ENCODE data around the gene ERC1.

Gene ERC1

GRCh38 chr12:1425396-1425729 is 434.3 kb downstream of the ERC1 start:
- H3K27me3 Mint-ChIP-seq, result no peaks in the 10 kb centered on the region
- no peak for ATAC-seq
- peaks cover 34% of the 10 kb centered on the region for H3K36me3 Mint-ChIP-seq
- H3K27ac Mint-ChIP-seq, result no peak overlapping the region
- peaks cover 7% of the 10 kb centered on the region for H3K9me3 Mint-ChIP-seq
- peaks cover 31% of the 10 kb centered on the region for H3K4me1 Mint-ChIP-seq
- no peak overlapping the region for H3K4me3 Mint-ChIP-seq

GRCh38 chr12:1428671-1429070 is 437.6 kb downstream of the ERC1 start:
- ATAC-seq, result no peak
- Mint-ChIP-seq H3K36me3 (peaks cover 10% of the 10 kb centered on the region), H3K4me3 (no peak overlapping the region), H3K27ac (no peak overlapping the region), H3K4me1 (peaks cover 14% of the 10 kb centered on the region), H3K27me3 (no peaks in the 10 kb centered on the region), H3K9me3 (peaks cover 2% of the 10 kb centered on the region)

DNA sequence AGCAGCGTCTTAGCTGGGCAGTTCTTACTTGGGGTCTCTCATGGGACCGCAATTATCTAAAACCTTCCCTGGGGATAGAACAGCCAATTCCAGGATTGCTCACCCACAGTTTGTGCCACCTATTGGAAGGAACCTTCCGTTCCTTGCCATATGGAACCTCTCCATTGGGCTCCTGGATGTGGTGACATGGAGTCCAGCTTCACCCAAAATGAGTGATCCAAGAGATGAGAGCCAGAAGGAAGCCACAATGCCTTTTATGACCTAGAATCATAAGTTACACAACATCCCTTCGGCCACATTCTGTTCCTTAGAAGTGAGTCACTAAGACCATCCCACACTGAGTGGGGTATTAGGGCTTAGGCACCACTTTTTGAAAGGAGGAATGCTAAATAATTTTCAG is 439.0 kb downstream of the ERC1 start:
- ATAC-seq, result no peak

DNA sequence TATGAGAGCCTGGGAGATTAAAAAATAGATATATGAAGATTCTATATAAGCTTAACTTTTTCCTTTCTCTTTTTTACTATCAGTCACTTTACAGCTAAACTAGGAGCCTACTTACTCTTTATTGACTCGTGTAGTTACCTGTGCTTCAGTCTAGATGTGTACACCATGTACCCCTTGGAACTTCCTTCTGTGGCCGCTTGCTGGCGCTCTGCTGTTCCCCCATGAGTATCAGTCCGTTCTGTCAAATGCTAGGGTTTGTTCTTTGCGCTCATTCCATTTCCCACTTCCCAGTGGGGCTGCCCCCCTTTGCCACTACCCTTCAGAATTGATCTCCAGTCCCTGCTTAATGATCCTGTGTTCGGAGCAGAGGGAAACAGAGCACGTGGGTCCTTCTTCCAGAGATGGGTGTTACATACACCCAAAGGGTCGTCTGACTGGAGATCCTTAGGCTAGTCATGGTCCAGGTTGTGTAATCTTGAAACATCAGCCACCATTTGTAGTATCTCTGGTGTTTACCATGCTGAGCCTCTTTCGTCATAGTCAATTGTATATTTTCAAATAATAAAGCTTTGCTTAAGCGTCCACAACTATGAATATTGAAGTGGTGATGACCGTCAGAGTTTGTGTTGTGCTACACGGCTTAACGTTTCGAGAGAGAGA is 443.4 kb downstream of the ERC1 start:
- peaks cover 1% of the 10 kb centered on the region for H3K36me3 Mint-ChIP-seq

More for the DNA sequence above, 439.0 kb downstream of the ERC1 start:
- peaks cover 2% of the 10 kb centered on the region for H3K4me1 Mint-ChIP-seq
- no peak overlapping the region for H3K27ac Mint-ChIP-seq
- no peaks in the 10 kb centered on the region for H3K9me3 Mint-ChIP-seq
- H3K36me3 Mint-ChIP-seq, result peaks cover 8% of the 10 kb centered on the region
- H3K4me3 Mint-ChIP-seq, result no peak overlapping the region
- no peaks in the 10 kb centered on the region for H3K27me3 Mint-ChIP-seq

DNA sequence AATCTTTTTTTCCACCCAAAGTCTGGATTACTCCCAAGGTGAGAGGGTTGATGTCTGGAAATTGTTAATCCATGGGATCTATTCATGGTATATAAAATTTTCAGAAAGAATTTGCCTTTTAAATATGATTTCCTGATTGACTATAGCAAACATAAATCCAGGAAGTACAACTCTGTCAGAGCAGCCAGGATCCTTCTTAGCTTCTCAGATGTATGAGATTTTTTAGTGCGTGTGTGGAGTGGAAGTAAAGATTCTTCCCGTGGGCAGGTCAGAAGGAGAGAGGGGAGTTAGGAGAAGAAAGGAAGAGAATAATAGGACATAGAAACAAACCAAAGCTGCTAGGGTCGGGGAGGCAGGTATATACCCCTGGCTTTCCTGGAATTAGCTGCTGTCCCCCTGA is 444.0 kb downstream of the ERC1 start:
- H3K27ac Mint-ChIP-seq, result no peak overlapping the region
- ATAC-seq, result no peak

More for the DNA sequence above, 443.4 kb downstream of the ERC1 start:
- Mint-ChIP-seq H3K9me3 (no peaks in the 10 kb centered on the region), H3K4me3 (no peak overlapping the region), H3K27ac (no peak overlapping the region), H3K27me3 (no peaks in the 10 kb centered on the region), H3K4me1 (no peaks in the 10 kb centered on the region)
- ATAC-seq, result no peak

DNA sequence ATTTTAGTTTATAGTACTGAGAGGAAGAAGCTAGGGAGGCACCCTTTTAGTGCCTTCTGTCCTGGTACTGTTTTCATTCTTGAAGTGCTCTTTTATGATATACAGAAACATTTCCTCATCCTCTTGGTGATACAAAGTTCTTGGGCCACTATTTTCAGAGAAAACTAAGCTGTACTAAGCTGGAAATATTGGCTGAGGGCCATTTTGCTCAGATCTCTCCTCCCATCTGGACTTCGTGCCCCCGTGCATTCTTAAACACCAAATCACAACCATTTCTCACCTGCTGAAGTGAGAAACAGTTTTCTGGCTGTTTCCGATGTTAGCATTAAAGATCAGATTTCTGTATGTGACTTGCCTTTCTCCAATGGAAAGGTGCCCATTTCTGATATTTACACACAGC is 444.4 kb downstream of the ERC1 start:
- Mint-ChIP-seq H3K27ac (no peak overlapping the region), H3K4me1 (no peaks in the 10 kb centered on the region), H3K4me3 (no peak overlapping the region)

More for the DNA sequence above, 444.0 kb downstream of the ERC1 start:
- Mint-ChIP-seq H3K36me3 (peaks cover 6% of the 10 kb centered on the region), H3K9me3 (no peaks in the 10 kb centered on the region), H3K4me1 (no peaks in the 10 kb centered on the region), H3K4me3 (no peak overlapping the region), H3K27me3 (no peaks in the 10 kb centered on the region)

GRCh38 chr12:1436015-1436414 is 445.0 kb downstream of the ERC1 start:
- no peaks in the 10 kb centered on the region for H3K27me3 Mint-ChIP-seq
- ATAC-seq, result no peak
- no peaks in the 10 kb centered on the region for H3K9me3 Mint-ChIP-seq
- peaks cover 6% of the 10 kb centered on the region for H3K36me3 Mint-ChIP-seq
- H3K27ac Mint-ChIP-seq, result no peak overlapping the region
- H3K4me1 Mint-ChIP-seq, result no peaks in the 10 kb centered on the region
- no peak overlapping the region for H3K4me3 Mint-ChIP-seq

More for the DNA sequence above, 444.4 kb downstream of the ERC1 start:
- Mint-ChIP-seq H3K36me3 (peaks cover 6% of the 10 kb centered on the region), H3K27me3 (no peaks in the 10 kb centered on the region), H3K9me3 (no peaks in the 10 kb centered on the region)
- ATAC-seq, result no peak

DNA sequence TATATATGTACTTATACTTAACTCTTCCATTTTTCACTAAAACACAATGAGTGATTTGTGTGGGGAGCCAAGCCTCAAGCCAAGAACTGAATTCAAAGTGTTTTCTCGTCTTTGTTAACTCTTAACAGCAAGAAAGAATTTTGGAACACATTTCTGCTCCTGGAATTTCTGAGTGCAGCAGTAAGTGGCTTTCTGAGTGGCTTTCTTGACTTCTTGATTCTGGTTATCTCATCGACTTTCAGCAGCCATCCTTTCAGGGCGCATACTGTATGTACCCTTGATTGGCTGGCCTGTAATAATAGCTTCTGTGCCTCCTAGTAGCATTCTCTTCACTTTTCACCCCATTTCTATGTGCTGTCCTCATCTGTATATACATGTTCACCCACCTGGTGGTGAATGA is 446.0 kb downstream of the ERC1 start:
- Mint-ChIP-seq H3K27ac (no peak overlapping the region), H3K9me3 (no peaks in the 10 kb centered on the region), H3K4me1 (no peaks in the 10 kb centered on the region), H3K27me3 (no peaks in the 10 kb centered on the region), H3K4me3 (no peak overlapping the region), H3K36me3 (peaks cover 6% of the 10 kb centered on the region)
- no peak for ATAC-seq

DNA sequence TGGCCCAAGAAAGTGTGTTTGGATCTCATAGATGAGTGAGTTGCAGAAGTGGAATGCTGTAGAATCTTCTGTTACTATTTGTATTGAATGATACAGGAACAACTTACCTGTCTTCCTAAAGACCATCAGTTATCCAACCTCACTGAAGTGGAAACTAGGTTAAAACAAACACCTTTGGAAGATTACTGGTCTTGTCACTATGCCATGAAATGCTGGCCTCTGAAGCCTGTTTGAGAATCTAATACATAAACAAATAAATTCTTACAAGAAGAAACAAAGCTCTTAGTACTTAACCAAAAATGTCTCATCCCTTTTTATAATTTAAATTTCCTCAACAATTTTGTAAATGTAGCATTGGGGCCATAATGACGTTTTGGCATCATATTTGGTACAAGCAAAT is 448.2 kb downstream of the ERC1 start:
- H3K36me3 Mint-ChIP-seq, result peaks cover 15% of the 10 kb centered on the region

DNA sequence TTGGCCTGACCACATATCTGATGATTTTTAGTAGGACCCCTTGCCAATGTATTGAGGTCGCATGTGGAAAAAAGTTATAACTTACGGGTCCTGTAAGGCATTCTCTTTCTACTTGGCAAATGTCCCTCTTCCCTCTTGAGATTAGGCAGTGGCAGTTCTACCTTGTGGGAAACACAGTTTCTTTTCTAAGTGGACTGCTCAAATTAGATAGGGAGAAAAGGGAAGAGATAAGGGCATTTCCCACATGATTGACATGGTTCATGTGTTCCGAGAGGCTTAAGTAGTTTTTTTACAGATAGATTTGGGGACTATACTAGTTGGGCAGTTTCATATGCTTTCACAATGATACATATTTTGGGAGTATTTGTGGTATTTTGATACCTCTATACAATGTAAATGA is 448.7 kb downstream of the ERC1 start:
- H3K36me3 Mint-ChIP-seq, result peaks cover 20% of the 10 kb centered on the region
- no peaks in the 10 kb centered on the region for H3K9me3 Mint-ChIP-seq
- no peaks in the 10 kb centered on the region for H3K27me3 Mint-ChIP-seq
- H3K4me1 Mint-ChIP-seq, result no peaks in the 10 kb centered on the region
- H3K27ac Mint-ChIP-seq, result no peak overlapping the region
- no peak for ATAC-seq
- H3K4me3 Mint-ChIP-seq, result no peak overlapping the region

More for the DNA sequence above, 448.2 kb downstream of the ERC1 start:
- ATAC-seq, result no peak
- H3K27ac Mint-ChIP-seq, result no peak overlapping the region
- H3K4me1 Mint-ChIP-seq, result no peaks in the 10 kb centered on the region
- no peaks in the 10 kb centered on the region for H3K27me3 Mint-ChIP-seq
- H3K9me3 Mint-ChIP-seq, result no peaks in the 10 kb centered on the region
- no peak overlapping the region for H3K4me3 Mint-ChIP-seq

GRCh38 chr12:1443421-1444141 is 452.6 kb downstream of the ERC1 start:
- Mint-ChIP-seq H3K9me3 (no peaks in the 10 kb centered on the region), H3K27me3 (no peaks in the 10 kb centered on the region), H3K36me3 (peaks cover 41% of the 10 kb centered on the region), H3K4me3 (no peak overlapping the region), H3K27ac (no peak overlapping the region), H3K4me1 (no peaks in the 10 kb centered on the region)
- no peak for ATAC-seq

DNA sequence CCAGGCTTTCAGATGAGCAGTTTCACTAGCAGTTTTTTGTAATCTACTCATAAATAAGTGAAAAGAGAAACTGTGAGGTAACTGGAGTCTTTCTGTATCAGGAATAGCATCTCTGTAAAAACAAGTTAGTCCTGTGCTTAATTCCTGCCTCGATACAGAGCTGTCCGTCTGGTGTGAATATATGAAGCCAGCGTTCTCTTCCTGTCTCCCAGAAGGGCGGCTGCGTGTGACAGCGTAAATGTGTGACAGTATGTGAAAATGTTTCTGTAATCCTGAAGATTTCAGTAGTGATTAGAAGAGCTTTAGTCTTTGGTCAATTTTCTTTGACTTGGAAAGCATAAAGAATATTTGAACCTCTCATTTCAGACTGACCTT is 453.1 kb downstream of the ERC1 start:
- H3K9me3 Mint-ChIP-seq, result no peaks in the 10 kb centered on the region
- ATAC-seq, result no peak

GRCh38 chr12:1445807-1446206 is 454.8 kb downstream of the ERC1 start:
- H3K9me3 Mint-ChIP-seq, result no peaks in the 10 kb centered on the region
- no peaks in the 10 kb centered on the region for H3K4me1 Mint-ChIP-seq
- peaks cover 54% of the 10 kb centered on the region for H3K36me3 Mint-ChIP-seq
- H3K4me3 Mint-ChIP-seq, result no peak overlapping the region
- H3K27ac Mint-ChIP-seq, result no peak overlapping the region
- no peaks in the 10 kb centered on the region for H3K27me3 Mint-ChIP-seq
- ATAC-seq, result no peak

More for the DNA sequence above, 453.1 kb downstream of the ERC1 start:
- H3K4me1 Mint-ChIP-seq, result no peaks in the 10 kb centered on the region
- H3K27ac Mint-ChIP-seq, result no peak overlapping the region
- no peak overlapping the region for H3K4me3 Mint-ChIP-seq
- no peaks in the 10 kb centered on the region for H3K27me3 Mint-ChIP-seq
- peaks cover 46% of the 10 kb centered on the region for H3K36me3 Mint-ChIP-seq

GRCh38 chr12:1448336-1448735 is 457.3 kb downstream of the ERC1 start:
- Mint-ChIP-seq H3K4me1 (no peaks in the 10 kb centered on the region), H3K4me3 (no peak overlapping the region), H3K9me3 (no peaks in the 10 kb centered on the region), H3K27me3 (no peaks in the 10 kb centered on the region), H3K36me3 (peaks cover 74% of the 10 kb centered on the region), H3K27ac (no peak overlapping the region)
- no peak for ATAC-seq

DNA sequence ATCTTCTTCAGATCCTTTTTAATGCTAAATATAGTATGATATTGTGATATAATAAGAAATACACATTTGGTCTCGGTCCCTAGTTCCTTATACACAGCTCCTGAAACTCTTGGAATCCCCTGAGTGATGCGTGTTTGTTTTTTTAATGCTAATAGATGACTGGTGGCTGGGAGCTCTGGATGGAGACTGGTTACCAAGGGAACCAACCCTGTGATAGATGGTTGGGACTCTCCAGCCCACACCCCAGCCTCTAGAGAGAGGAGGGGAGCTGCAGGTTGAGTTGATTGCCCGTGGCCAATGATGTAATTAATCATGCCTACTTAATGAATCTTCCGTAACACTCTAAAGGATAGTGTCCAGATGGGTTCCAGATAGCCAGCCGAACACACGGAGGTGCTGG is 462.8 kb downstream of the ERC1 start:
- Mint-ChIP-seq H3K4me3 (no peak overlapping the region), H3K9me3 (no peaks in the 10 kb centered on the region), H3K27ac (no peak overlapping the region), H3K36me3 (peaks cover 53% of the 10 kb centered on the region), H3K4me1 (no peaks in the 10 kb centered on the region), H3K27me3 (no peaks in the 10 kb centered on the region)
- ATAC-seq, result no peak

DNA sequence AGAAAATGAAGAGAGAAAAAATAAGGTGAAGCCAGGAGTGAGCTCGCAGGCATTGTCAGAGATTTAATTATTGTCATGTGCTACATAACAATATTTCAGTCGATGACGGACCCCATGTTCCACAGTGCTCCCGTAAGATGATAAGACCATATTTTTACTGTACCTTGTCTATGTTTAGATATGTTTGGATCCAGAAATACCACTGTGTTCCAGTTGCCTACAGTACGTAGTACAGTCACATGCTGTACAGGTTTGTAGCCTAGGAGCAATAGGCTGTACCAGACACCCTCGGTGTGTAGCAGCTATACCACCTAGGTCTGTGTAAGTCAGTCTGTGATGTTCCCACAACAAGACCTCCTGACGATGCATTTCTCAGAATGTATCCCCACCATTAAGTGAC is 465.9 kb downstream of the ERC1 start:
- Mint-ChIP-seq H3K9me3 (no peaks in the 10 kb centered on the region), H3K27me3 (no peaks in the 10 kb centered on the region), H3K36me3 (peaks cover 41% of the 10 kb centered on the region), H3K4me3 (no peak overlapping the region), H3K4me1 (no peaks in the 10 kb centered on the region), H3K27ac (no peak overlapping the region)
- ATAC-seq, result no peak
